Measurements from ENCODE around the gene IL1RAPL1.

The IL1RAPL1 gene

DNA sequence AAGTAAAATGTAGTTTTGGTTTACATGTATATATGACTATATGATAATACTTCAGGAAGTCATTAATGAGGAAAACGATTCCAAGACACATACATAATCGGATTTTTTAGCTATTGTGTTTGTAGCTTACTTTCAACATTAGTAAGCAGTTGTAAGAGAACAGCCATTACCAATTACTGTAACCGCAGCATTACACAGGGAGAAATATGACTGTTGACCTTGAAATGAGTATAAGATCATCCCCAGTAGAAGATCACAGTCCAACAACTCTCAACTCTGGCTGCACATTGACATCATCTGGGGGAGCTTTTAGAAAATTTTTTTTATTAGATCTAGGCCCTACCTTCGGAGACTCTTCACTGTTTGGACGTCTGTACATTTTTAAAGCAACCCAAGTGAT lies 866.1 kb downstream of the IL1RAPL1 start:
- TF ChIP-seq TAF1 (IDR thresholded peaks at IDR 0.05; ENCODE audit: borderline replicate concordance, insufficient read depth, low read length) (no peak), SIN3A (IDR thresholded peaks at IDR 0.05; ENCODE audit: borderline replicate concordance, insufficient read depth, low read length) (no peak), FOXP2 (optimal IDR thresholded peaks at IDR 0.05; ENCODE audit: borderline replicate concordance, extremely low read depth, extremely low read length, insufficient read depth) (no peak), POLR2AphosphoS5 (IDR thresholded peaks at IDR 0.05; ENCODE audit: low read depth, low read length) (no peak)
- TF ChIP-seq, protein P1, sequence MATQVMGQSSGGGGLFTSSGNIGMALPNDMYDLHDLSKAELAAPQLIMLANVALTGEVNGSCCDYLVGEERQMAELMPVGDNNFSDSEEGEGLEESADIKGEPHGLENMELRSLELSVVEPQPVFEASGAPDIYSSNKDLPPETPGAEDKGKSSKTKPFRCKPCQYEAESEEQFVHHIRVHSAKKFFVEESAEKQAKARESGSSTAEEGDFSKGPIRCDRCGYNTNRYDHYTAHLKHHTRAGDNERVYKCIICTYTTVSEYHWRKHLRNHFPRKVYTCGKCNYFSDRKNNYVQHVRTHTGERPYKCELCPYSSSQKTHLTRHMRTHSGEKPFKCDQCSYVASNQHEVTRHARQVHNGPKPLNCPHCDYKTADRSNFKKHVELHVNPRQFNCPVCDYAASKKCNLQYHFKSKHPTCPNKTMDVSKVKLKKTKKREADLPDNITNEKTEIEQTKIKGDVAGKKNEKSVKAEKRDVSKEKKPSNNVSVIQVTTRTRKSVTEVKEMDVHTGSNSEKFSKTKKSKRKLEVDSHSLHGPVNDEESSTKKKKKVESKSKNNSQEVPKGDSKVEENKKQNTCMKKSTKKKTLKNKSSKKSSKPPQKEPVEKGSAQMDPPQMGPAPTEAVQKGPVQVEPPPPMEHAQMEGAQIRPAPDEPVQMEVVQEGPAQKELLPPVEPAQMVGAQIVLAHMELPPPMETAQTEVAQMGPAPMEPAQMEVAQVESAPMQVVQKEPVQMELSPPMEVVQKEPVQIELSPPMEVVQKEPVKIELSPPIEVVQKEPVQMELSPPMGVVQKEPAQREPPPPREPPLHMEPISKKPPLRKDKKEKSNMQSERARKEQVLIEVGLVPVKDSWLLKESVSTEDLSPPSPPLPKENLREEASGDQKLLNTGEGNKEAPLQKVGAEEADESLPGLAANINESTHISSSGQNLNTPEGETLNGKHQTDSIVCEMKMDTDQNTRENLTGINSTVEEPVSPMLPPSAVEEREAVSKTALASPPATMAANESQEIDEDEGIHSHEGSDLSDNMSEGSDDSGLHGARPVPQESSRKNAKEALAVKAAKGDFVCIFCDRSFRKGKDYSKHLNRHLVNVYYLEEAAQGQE (IDR thresholded peaks at IDR 0.05; ENCODE audit: insufficient read depth in 1 of 2, low read depth in 2 of 2, low read length in 2 of 2): no peak

DNA sequence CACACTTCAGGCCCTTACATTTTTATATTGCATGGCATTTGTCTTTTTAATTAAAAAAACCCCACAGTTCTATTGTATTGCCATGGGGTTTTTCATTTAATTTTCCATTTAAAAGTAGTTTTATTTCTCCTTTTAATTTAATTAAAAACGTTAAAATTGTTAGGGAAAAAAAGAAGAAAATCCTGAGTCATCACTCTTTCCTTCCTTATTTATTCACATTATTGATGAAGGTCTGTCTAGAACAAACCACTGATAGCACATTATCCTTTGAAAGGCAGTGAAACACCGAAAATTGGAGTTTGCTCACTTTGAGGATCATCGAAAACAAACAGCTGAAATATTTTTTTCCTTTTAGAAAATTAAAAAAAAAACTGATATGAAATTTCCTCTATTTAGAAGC lies 868.5 kb downstream of the IL1RAPL1 start:
- TF ChIP-seq, protein P1 (IDR thresholded peaks at IDR 0.05; ENCODE audit: insufficient read depth in 1 of 2, low read depth in 2 of 2, low read length in 2 of 2): no peak
- TF ChIP-seq TAF1 (IDR thresholded peaks at IDR 0.05; ENCODE audit: borderline replicate concordance, insufficient read depth, low read length) (no peak), SIN3A (IDR thresholded peaks at IDR 0.05; ENCODE audit: borderline replicate concordance, insufficient read depth, low read length) (no peak), FOXP2 (optimal IDR thresholded peaks at IDR 0.05; ENCODE audit: borderline replicate concordance, extremely low read depth, extremely low read length, insufficient read depth) (no peak), POLR2AphosphoS5 (IDR thresholded peaks at IDR 0.05; ENCODE audit: low read depth, low read length) (no peak)

DNA sequence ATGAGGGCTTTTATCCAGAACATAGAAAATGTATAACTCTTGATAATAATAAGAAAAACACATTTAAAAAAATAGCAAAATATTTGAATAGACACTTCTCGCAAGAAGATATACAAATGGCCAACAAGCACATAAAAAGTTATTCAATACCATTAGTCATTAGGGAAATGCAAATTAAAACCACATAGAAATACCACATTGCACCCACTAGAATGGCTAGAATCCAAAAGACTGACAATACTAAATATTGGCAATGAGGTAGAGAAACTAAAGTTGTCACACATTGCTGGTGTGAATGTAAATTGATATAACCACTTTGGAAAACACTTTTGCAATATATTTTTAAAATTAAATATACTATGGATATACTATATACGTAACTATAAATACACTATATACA lies 873.8 kb downstream of the IL1RAPL1 start:
- TF ChIP-seq, protein P1 (IDR thresholded peaks at IDR 0.05; ENCODE audit: insufficient read depth in 1 of 2, low read depth in 2 of 2, low read length in 2 of 2): no peak
- TF ChIP-seq FOXP2 (optimal IDR thresholded peaks at IDR 0.05; ENCODE audit: borderline replicate concordance, extremely low read depth, extremely low read length, insufficient read depth): no peak

DNA sequence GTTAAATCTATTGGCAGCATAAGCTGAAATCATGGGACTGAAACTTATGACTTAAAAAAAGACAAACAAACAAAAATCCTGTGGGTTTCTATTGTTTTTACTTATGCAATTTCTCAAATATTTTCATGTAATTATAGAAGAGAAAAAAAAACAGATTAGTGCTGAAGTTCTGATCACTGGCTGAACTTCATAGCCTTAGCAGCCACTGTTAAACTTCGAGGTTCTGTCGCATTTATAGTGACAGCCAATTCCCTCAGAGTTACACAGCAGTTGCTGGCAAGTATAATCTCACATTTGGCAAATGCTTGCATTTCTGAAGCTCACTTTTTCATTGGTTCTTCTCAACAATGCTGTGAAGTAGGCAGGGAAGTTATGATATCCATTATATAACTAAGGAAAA lies 879.2 kb downstream of the IL1RAPL1 start:
- TF ChIP-seq TAF1 (IDR thresholded peaks at IDR 0.05; ENCODE audit: borderline replicate concordance, insufficient read depth, low read length) (no peak), POLR2AphosphoS5 (IDR thresholded peaks at IDR 0.05; ENCODE audit: low read depth, low read length) (no peak), SIN3A (IDR thresholded peaks at IDR 0.05; ENCODE audit: borderline replicate concordance, insufficient read depth, low read length) (no peak), FOXP2 (optimal IDR thresholded peaks at IDR 0.05; ENCODE audit: borderline replicate concordance, extremely low read depth, extremely low read length, insufficient read depth) (no peak)
- TF ChIP-seq, protein P1 (IDR thresholded peaks at IDR 0.05; ENCODE audit: insufficient read depth in 1 of 2, low read depth in 2 of 2, low read length in 2 of 2): no peak

DNA sequence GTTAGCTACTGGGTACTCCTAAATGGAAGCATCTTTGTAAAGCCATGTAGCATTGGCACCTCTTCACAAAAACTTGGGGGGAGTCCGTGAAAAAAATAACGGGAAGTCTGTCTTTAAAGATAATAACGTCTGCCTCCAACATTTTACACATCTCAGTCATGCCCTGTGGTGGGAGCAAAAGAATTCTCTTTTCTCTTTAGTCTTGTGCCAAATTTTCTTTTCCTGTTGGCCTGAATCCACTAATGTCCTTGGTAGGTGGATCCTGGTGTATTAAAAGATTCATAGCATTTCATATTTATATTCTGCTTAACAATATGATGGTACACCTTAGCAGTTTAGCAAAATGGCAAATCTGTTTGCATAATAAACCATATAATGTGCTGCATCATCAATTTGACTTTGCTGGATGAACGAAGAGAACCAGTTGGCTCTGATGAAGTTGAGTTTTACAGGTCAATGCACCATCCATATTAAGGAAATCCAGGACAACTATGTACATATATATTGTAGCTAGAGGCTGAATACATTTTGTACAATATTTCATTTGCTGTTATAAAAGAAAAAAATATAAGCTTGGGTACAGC lies 881.8 kb downstream of the IL1RAPL1 start:
- TF ChIP-seq TAF1 (IDR thresholded peaks at IDR 0.05; ENCODE audit: borderline replicate concordance, insufficient read depth, low read length) (no peak), POLR2AphosphoS5 (IDR thresholded peaks at IDR 0.05; ENCODE audit: low read depth, low read length) (no peak), FOXP2 (optimal IDR thresholded peaks at IDR 0.05; ENCODE audit: borderline replicate concordance, extremely low read depth, extremely low read length, insufficient read depth) (no peak)
- TF ChIP-seq, protein P1 (IDR thresholded peaks at IDR 0.05; ENCODE audit: insufficient read depth in 1 of 2, low read depth in 2 of 2, low read length in 2 of 2): no peak

Data from PFSK-1 (cell line).